Activated naive CD4-positive, alpha-beta T cell treated with anti-CD3 and anti-CD28 coated beads, Interleukin-2, amount 50 U/mL, for 16 hours (primary cell): ENCODE measurements around the gene ZNHIT1.
"Not testable (repeated sequence)": the region's sequence is repeated elsewhere in the genome, so short reads cannot be mapped to it uniquely, and the experiment has no call there.

Experiments used
- DNase-seq: peaks from one replicate; pipeline ENCODE4 v3.0.0-alpha.2; 2020

The ZNHIT1 gene

DNA sequence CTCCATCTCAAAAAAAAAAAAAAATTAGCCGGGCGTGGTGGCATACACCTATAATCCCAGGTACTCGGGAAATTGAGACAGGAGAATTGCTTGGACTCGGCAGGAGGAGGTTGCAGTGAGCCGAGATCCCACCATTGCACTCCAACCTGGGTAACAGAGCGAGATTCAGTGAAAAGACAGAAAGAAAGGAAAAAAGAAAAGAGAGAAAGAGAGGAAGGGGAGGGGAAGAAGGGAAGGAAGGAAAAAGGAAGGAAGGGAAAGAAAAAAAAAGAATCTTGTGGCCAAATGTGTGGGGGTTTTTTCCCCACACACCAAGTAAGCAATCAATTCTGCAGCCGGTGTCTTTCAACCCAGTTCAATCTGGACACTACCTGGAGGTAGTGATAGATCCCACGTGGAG is 28.9 kb upstream of the ZNHIT1 start:
- DNase-seq = no peak

DNA sequence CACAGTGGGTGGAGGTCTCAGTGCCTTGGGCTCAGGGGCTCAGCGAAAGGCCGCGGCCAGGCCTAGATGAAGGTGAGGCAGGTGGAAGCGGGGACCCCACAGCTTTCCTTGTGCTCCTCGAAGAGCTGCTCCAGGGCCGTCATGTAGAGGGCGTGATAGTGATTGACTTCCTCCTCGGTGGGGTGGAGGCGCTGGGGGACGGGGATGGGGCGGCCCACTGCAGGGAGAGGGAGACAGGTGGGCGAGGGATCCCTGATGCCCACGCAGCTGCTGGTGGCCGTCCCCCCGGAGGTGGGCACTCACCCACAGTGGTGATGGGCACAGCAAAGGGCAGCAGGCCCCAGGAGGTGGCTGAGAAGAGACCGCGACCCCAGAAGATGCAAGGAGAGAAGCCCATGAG is 22.1 kb upstream of the ZNHIT1 start:
- DNase-seq = no peak

DNA sequence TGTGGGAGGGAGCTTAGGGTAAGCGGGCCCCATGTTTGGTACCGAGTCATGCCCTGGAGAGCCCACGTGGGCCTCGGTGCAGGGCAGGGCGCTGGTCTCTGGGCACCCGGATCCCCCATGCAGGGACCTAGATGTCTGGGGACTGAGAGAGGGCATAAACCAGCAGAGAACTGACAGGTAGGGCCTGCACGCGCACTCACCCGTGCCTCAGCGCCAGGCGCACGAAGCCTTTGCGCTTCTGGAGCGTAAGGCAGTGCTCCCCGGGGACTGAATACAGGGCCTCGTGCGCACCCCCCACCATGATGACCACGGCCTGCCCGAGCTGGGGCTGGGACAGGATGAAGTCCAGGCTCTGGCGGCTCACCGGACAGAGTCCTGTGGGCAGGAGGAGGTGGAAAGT is 20.0 kb upstream of the ZNHIT1 start:
- DNase-seq = no peak

DNA sequence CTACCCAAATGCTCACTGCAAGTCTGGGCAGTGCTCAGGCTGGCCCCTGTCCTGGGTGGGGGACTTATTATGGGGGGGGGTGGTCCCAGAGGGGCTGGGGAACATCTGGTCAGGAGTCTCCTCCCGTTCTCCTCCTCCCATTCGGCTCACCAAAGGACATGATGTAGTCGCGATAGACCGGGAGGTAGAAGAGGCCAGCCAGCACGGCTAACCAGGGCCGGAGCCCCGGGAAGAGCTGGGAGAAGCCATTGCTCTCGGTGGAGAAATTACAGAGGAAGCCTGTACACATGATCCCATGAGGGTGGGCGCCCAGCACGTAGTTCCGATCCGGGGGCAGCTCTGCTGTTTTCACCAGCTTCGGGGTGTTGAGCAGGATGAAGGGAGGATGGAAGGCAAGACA is 19.5 kb upstream of the ZNHIT1 start:
- no peak for DNase-seq

DNA sequence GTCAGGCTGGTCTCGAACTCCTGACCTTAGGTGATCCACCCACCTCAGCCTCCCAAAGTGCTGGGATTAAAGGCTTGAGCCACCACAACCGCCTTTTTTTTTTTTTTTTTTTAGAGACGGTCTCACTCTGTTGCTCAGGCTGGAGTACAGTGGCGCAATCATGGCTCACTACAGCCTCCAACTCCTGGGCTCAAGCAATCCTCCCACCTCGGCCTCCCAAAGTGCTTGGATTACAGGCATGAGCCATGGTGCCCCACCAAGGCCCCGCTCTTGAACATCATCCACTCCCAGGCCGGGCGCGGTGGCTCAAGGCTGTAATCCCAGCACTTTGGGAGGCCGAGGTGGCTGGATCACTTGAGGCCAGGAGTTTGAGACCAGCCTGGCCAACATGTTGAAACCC is 18.4 kb upstream of the ZNHIT1 start:
- not testable (repeated sequence) for DNase-seq

DNA sequence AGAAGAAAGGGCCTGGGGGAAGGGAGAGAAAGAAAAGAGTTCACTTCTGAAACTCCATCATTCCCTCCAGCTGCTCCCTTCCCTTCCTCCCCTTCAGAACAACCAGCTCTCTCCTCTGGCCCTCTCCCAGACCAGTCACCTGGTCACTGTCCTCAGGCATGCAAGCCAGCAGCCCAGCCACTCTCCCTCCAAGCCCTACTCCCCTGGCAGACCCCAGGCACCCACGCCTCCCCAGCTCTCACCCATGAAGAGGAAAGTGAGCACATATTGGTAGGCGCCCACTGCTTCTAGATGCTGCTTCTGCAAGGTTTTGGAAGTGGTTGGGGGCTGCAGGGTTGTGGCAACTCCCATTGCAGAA is 17.5 kb upstream of the ZNHIT1 start:
- DNase-seq = no peak

DNA sequence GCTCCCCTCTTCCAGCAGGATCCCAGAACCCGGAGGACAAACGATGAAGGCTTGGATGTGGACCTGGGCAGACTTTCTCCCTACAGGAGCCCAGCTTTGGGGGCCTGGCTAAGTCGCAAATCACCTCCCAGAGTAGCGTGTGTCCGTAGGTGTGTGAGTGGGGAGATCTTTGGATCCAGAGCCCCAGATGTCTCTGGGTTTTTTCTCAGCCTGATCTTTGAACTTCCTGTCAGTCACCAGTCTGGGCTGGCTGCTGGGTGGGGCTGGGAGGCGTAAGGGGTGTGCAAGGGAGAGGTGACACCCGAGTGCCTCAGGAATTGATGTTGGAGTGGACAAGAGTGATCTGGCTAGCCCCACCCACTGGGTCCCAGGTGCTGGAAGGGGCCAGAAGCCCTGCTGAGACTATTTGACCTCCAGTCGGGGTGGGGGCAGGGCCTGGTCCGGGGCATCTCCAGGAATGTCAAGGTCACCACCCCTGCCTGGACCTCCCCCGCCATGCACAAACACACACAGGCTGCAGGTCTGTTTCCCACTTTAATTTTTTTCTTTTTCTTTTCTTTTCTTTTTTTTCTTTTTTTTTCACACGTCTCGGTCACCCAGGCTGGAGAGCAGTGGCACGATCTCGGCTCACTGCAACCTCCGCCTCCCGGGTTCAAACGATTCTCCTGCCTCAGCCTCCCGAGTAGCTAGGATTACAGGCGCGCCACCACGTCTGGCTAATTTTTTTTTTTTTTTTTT is 16.9 kb upstream of the ZNHIT1 start, which contains the start of gene MOGAT3:
MOGAT3 (minus strand) TSS at position 175 of the 738 bp plus-strand sequence. CDS start 182 bp downstream, outside the sequence.
- no peak for DNase-seq

DNA sequence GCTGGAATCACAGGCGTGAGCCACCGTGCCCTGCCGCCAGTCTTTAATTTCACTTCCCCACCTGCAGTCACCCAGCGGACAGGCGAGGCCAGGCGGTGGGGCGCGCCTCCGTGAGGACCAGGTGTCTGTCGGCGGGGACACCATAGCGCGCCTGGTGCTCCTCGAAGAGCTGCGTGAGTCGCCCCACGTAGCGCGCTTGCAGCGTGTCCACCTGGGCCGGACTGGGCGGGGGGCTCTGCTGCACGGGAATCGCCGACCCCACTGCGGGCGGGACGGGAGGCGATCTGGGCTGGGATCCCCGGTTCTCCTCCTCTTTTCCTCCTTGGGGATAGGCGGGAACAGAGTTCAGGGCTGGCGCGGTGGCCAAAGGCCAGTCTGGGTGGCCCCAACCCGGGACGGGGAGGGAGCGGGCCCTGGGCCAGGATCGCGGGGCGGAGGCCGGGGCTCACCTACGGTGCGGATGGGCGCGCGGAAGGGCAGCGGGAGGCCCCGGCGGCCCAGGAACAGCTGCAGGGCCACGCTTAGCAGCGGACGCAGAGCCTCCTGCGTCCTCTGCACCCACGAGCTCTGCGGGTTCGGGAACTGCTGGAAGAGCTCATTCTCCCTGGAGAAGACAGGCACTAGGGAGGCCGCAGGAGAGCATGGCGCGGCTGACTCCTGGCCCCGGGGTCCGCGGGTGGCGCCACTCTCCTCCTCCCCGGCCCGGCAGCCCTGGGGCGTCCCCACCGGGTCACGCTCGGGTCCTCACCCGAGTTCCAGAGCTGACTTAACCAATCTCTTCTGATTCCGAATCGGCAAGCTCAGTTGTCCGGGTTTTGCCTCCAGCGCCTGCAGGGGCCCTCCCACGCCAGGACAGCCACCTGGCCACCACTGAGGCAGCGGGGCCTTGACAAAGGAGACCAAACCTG is 16.0 kb upstream of the ZNHIT1 start:
- no peak for DNase-seq

DNA sequence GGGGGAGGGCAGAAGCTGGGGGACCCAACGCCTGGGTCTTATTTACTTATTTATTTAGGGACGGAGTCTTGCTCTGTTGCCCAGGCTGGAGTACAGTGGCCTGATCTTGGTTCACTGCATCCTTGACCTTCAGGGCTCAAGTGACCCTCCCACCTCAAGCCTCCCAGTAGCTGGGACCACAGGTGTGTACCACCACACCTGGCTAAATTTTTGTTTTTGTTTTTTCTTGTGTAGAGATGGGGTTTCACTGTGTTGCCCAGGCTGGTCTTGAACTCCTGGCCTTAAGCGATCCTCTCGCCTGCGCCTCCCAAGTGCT is 15.4 kb upstream of the ZNHIT1 start:
- no peak for DNase-seq

DNA sequence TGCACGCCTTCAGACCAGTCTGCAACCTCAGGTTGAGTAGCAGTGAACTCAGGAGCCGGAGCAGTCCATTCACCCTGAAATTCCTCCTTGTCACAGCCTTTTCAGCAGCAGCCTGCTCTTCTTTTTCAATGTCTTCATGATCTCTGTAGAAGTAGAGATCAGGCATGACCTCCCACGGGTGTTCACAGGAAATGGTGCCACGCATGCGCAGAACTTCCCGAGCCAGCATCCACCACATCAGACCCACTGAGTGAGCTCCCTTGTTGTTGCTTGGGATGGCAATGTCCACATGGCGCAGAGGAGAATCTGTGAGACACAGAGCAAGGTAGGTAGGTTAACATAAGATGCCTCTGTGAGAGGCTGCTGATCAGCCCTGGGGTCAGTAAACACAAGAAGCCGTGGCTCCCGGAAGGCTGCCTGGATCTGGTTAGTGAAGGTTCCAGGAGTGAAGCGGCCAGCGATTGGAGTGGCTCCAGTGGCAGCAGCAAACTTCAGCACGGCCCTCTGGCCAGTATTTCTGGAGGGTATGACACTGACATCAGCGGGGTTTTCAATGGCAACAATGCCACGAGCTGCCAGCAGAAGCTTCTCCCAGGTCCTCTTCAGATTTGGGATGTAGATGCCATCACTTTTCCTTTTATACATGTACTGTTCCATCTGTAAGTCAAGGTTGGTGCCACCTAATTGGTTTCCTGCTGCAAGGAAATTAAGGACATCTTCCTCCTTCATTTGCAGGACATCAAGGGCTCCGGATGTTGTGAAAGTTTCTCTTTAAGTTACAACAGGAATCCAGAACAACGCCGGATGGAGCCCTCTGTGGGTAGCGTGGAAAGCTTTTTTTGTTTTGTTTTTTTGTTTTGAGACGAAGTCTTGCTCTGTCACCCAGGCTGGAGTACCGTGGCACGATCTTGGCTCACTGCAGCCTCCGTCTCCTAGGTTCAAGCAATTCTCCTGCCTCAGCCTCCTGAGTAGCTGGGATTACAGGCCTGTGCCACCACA is 13.9 kb upstream of the ZNHIT1 start:
- DNase-seq = not testable (repeated sequence)

DNA sequence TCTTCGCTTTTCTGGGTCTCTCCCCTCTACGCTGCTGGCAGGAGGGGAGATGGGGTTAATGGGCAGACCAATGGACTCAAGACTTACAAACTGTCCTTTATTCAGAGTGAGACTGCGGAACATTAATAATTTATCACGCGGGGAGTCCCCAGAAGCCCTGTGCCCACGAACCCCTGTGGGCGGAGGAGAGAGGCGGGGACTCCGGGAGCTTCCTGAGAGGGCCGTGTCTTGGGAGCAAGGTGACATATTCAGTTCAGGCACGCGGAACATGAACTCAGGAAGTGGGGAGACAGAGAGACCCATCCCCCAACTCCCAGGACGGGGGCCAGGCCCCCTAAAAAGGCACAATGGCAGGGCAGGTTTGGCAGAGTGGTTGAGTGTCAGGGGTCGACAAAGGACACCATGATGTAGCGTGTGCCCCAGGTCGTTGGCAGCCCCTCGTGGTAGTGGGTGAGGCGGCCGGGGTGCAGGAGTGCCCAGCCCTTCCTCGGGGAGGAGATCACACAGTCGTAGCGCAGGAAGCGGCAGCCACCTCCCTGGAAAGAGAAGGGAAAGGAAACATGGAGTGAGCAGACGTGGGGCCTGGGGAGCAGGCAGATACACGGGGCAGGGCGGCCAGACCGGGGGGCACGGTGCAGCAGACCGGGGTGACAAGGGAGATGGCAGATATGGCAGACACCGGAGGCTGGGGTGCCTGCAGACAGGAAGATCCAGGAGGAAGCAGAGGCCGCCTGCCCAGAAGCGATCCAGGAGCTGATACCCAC is 11.9 kb upstream of the ZNHIT1 start:
- DNase-seq = no peak

DNA sequence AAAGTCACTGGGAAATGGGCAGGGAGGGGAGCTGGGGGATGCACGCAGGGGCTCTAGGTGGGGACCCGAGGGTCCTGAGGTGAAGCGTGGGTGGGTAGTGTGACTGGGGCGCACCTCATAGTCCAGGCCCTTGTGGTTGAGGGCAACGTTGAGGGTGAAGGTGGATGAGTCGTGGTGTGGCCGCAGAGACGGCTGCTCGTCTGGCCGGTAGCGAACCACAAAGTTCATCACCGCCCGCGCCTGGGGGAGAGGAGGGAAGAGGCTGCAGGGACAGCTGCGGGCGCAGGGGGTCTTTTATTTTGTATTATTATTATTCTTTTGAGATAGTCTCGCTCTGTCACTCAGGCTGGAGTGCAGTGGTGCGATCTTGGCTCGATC is 11.3 kb upstream of the ZNHIT1 start:
- no peak for DNase-seq

DNA sequence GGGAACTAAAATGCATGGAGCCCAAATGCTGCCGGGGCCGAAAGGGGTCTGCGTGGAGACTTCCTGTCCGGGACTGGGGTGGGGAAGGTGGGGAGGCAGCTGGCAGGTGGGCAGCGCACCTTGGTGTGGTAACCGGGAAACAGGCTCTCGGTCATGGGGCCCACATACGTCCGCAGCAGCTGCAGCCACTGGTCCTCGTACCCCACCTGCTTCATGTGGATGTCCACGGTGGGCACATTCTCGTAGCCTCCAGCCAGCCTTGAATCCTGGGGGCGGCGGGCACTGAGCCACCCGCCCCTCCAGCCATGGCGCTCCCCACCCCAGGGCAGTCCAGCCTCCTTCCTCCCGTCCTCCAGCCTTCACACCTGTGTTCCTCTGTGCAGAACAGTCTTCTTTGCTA is 10.5 kb upstream of the ZNHIT1 start:
- no peak for DNase-seq

DNA sequence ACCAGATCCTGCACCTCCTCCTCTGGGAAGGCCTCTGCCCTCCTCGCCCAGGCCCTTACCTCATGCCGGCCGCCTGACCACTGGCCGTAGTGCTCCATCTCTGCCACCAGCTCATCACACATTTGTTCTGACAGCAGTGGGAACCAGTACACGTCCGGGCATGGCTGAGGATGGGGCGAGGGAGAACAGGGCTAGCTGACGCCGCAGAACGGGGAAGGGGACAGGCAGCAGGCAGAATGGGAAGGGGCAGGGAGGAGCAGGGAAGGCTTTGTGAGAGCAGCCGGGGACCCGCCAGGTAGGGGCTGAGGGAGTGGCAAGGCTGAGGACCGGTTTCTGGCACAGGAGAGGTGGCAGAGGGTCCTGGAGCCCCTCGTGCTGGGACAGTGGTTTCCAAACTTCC is 9.2 kb upstream of the ZNHIT1 start:
- no peak for DNase-seq

DNA sequence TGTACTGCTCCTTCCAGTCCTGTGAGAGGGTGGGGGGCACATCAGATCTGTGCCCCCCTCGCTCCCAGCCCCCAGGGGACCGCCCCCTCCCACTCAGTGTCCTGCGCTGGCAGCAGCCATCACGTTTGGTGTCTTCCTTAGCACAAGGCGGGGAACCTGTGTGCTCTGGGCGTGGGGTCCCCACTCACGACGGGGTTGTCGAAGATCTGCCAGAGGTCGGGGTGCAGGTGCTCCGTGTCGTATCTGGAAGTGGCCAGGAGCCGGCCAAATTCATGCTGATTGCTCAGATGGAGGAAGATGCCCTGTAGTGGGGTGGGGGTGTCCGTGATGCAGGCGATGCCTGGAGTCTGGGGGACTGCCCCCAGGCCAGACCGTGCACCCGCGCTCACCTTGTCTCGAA is 7.8 kb upstream of the ZNHIT1 start:
- no peak for DNase-seq

DNA sequence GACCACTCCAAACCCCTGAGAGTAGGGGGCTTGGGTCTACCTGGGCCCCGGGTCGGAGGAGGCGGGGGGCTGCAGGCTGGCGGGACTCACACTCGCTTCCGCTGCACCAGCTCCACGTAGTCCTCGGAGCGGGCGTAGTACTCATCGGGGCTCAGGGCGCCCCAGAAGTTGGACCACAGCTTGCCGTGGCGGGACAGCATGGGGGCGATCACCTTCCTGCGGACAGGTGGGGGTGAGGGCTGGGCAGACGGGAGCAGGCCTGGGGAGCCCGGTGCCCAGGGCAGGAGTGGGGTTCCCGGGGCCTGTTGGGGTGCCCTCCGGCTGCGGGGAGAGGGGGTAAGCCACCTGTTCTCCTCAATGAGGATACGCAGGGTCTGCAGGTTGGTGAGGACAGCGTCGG is 6.5 kb upstream of the ZNHIT1 start:
- no peak for DNase-seq

DNA sequence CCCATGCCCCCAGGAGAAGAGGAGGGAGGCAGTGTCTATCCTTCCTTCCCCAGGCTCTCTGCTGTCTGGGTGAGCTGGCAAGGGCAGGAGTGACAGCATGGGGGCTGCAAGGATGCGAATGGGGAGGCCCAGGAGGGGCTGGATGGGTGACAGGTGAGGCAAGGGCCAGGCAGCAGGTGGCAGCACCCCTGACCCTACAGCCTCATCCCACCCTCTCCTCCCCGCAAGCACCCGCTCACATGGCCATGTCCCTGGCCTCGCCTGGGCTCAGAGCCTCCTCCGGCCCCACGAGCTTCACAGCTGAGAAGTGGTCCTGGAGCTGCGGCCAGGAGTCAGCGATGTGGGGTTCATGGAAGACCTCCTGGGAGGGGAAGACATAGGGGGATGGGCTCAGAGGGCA is 6.0 kb upstream of the ZNHIT1 start:
- DNase-seq = no peak

DNA sequence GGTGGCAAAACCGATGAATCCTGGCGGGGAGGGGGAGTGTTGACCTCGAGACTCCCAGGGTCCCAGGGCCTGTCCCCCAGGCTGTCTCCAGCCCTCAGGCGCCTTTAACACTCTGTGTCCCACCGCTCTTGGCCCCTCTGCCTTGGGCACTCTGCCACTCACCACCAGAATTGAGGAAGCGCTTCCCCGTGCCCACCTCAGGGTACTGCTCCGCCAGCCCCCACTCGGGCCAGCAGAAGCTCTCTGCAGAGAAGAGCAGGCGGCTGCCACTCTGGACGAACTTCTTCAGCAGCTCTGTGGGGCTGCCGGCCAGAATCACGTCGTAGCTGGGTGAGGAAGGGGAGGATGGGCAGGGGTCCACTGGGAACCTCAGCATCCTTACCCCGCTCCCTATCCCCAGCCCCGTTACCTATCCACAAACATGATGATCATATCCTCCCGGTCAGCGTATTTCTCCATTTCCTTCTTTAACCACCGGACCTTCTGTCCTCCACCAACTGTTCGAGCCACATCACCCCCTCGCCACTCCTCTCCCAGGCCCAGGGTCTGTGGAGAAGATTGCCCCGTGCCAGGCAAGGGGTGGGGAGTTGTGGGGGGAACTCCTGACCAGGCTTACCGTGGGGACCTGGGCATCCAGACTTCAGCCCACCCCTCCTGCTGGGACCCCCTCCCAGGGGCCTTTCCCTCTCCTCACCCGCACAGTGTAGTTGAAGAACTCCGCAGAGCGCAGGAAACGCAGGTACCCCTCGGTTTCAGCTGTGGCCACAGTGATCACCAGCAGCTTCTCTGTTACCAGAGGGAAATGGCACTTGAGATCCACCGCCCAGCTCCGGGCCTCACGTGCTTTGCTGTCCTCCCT is 1.7 kb upstream of the ZNHIT1 start:
- DNase-seq = no peak

DNA sequence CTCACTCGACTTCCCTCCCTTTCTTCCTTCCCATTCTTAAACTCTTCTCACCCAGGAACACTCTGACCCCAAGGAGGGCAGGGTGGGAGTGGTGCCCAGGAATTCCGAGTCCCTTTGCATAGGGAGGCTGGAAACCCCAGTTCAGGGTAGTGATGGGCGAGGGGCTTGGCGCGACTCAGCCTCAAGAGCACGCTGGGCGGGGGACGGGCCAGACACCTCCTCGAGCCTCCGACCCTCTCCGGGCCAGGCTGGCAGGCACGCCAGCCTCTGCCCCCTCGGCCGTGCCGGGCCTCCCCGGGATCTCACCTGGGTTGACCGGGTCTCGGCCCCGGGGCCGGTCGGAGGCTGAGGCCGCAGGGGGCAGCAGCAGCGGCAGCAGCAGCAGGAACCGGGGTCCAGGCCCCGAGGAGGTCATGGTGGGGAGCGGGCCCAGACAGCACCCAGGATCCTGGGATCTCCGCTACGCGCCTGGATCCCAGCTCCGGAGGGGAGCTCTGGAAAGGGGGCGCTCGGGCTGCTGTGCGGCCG is 1.0 kb upstream of the ZNHIT1 start:
- DNase-seq = no peak

DNA sequence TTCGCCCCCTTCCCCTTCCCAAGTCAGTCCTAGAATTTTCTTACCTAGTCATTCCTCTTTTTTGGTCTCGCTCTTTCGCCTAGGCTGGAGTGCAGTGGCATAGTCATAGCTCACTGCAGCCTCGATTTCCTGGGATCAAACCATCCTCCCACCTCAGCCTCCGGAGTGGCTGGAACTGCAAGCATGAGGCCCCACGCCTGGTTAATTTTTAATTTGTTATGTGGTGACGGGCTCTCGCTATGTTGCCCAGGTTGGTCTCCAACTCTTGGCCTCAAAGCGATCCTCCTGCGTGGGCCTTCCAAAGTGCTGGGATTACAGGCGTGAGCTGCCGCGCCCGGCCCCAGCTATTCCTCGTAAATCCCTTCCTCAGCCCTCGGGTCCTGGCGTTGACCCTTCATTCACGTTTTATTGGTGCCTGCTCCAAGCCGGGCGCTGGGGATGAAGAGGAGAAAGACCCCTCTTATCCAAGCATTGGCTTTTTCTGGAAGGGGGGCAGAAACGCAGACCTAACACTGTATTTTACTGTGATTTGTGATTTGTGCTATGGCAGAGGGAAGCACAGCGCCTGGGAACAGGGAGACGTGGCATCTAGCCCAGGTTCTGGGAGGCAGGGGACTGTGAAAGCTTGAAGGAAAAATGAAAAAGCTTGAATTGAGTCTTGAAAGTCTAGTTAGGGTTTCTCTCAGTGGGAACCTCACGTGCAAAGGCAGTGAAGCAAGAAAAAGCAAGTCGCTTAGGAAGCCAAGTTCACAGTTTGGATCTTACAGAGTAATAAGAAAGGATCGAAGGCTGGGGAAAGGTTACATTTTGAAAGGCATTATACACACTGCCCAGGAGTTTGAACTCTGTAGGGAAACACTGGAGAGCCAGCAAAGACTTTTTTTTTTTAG is 516 bp downstream of the ZNHIT1 start:
- DNase-seq = no peak
